Osteoblast (primary cell): Measurements from ENCODE around the gene PARD3. TPM values are rescaled to one million over a fixed set of nuclear protein-coding genes. Genes with fewer than 3 reads are reported as not detected.
A peak's percentile ranks its signal among the peaks of the same experiment; 100 is the strongest.
"Not testable (repeated sequence)": the region's sequence is repeated elsewhere in the genome, so short reads cannot be mapped to it uniquely, and the experiment has no call there.

Experiments
- DNase-seq: peaks from one replicate; pipeline ENCODE4 v3.0.0; 2011; ENCODE audit warnings: low spot score, mixed read lengths; ENCODE audit not compliant: insufficient read length; ENCODE audit errors: missing footprints
- H2AFZ ChIP-seq: 2 replicates; pipeline ENCODE4 v1.6.0; 2011; ENCODE audit warnings: mild to moderate bottlenecking, low read length
- H3K27ac ChIP-seq: 2 replicates; pipeline ENCODE4 v1.5.1; 2011; ENCODE audit warnings: mild to moderate bottlenecking, low read depth, low read length, moderate library complexity
- H3K27me3 ChIP-seq: 2 replicates; pipeline ENCODE4 v1.6.0; 2012; ENCODE audit warnings: mild to moderate bottlenecking, control low read depth, inconsistent platforms, low read length, moderate library complexity; ENCODE audit not compliant: insufficient read depth
- H3K36me3 ChIP-seq: 2 replicates; pipeline ENCODE4 v1.5.1; 2011; ENCODE audit warnings: mild to moderate bottlenecking, low read length, control low read depth, moderate library complexity; ENCODE audit not compliant: insufficient read depth
- H3K4me1 ChIP-seq: 2 replicates; pipeline ENCODE4 v1.5.1; 2011; ENCODE audit warnings: mild to moderate bottlenecking, low read length, control low read depth, moderate library complexity; ENCODE audit not compliant: insufficient read depth
- H3K4me2 ChIP-seq: 2 replicates; pipeline ENCODE4 v1.6.0; 2011; ENCODE audit warnings: mild to moderate bottlenecking, low read length; ENCODE audit not compliant: insufficient read depth
- H3K4me3 ChIP-seq: fragments of 200-600 bp; sonication (generic); 3 replicates; pipeline ENCODE4 v1.5.1; 2012; ENCODE audit warnings: mild to moderate bottlenecking, low read length, inconsistent platforms; ENCODE audit not compliant: insufficient read depth
- H3K79me2 ChIP-seq: 2 replicates; pipeline ENCODE4 v1.6.0; 2012; ENCODE audit warnings: mild to moderate bottlenecking, low read length, control low read depth, inconsistent platforms; ENCODE audit not compliant: insufficient read depth
- H3K9me3 ChIP-seq: 2 replicates; pipeline ENCODE4 v1.5.1; 2011; ENCODE audit warnings: low read depth, low read length, control low read depth
- H4K20me1 ChIP-seq: 2 replicates; pipeline ENCODE4 v1.6.0; 2012; ENCODE audit warnings: mild to moderate bottlenecking, low read length, control low read depth; ENCODE audit not compliant: insufficient read depth
- CTCF ChIP-seq: IDR thresholded peaks from 2 replicates; pipeline ENCODE4 v1.5.1; 2011; ENCODE audit warnings: mild to moderate bottlenecking, low read depth, low read length, moderate library complexity; ENCODE audit errors: extremely low read depth
- total RNA-seq: library from RNA; depleted of rRNA; stranded (reverse); fragments of >200 nt; gene quantifications from 2 replicates; pipeline ENCODE4 v1.2.3, GENCODE V29; 2012

Gene PARD3
- total RNA-seq, 1 donor = 71.7 TPM

GRCh38 chr10:34758447-34758996, 56.6 kb downstream of the PARD3 start:
- H3K9me3 ChIP-seq = no peaks in the 10 kb centered on the region
- H3K4me3 ChIP-seq = peak overlapping the region; percentile 5
- H3K36me3 ChIP-seq = no peaks in the 10 kb centered on the region
- no peak for TF ChIP-seq CTCF
- H3K4me1 ChIP-seq = peaks cover 29% of the 10 kb centered on the region
- H3K27ac ChIP-seq = peak overlapping the region; percentile 56
- peaks cover 42% of the 10 kb centered on the region for H3K79me2 ChIP-seq
- peaks cover 8% of the 10 kb centered on the region for H4K20me1 ChIP-seq
- H2AFZ ChIP-seq = no peak overlapping the region
- DNase-seq = peak; percentile 62
- no peaks in the 10 kb centered on the region for H3K27me3 ChIP-seq
- H3K4me2 ChIP-seq = peak overlapping the region; percentile 60

- DNase-seq = no peak
Observed at GRCh38 chr10:34757933-34758332, 57.2 kb downstream of the PARD3 start.

GRCh38 chr10:34757181-34757580, 57.9 kb downstream of the PARD3 start:
- not testable (repeated sequence) for H3K4me3 ChIP-seq, H2AFZ ChIP-seq, H3K27me3 ChIP-seq, H3K36me3 ChIP-seq, H4K20me1 ChIP-seq, DNase-seq, H3K27ac ChIP-seq, H3K9me3 ChIP-seq, H3K4me2 ChIP-seq
- peaks cover 46% of the 10 kb centered on the region for H3K79me2 ChIP-seq
- peaks cover 29% of the 10 kb centered on the region for H3K4me1 ChIP-seq

More at GRCh38 chr10:34757933-34758332, 57.2 kb downstream of the PARD3 start:
- H4K20me1 ChIP-seq = peaks cover 7% of the 10 kb centered on the region
- H3K36me3 ChIP-seq = no peaks in the 10 kb centered on the region
- H3K27ac ChIP-seq = peak overlapping the region; percentile 56
- no peaks in the 10 kb centered on the region for H3K9me3 ChIP-seq
- peak overlapping the region; percentile 60 for H3K4me2 ChIP-seq
- no peak for TF ChIP-seq CTCF
- no peak overlapping the region for H2AFZ ChIP-seq
- no peak overlapping the region for H3K4me3 ChIP-seq
- H3K79me2 ChIP-seq = peaks cover 48% of the 10 kb centered on the region
- peaks cover 29% of the 10 kb centered on the region for H3K4me1 ChIP-seq
- no peaks in the 10 kb centered on the region for H3K27me3 ChIP-seq

GRCh38 chr10:34756584-34756983, 58.5 kb downstream of the PARD3 start:
- no peak for TF ChIP-seq CTCF
- Histone ChIP-seq H3K27me3 (no peaks in the 10 kb centered on the region), H3K79me2 (peaks cover 45% of the 10 kb centered on the region), H2AFZ (no peak overlapping the region), H3K9me3 (no peaks in the 10 kb centered on the region), H3K4me3 (no peak overlapping the region), H3K4me2 (no peak overlapping the region), H3K36me3 (no peaks in the 10 kb centered on the region), H4K20me1 (peaks cover 8% of the 10 kb centered on the region), H3K4me1 (peaks cover 25% of the 10 kb centered on the region), H3K27ac (no peak overlapping the region)
- DNase-seq = no peak
